ENCODE data around the gene CFAP46. TPM values are rescaled to one million over a fixed set of nuclear protein-coding genes. Genes with fewer than 3 reads are reported as not detected.
A peak's percentile ranks its signal among the peaks of the same experiment; 100 is the strongest.

The CFAP46 gene
- total and polyA plus RNA-seq, 2 of the 8 experiments (the other 6 are each of a cell fraction or from before 2014, with no cell fraction given) = 2.6 to 4.8 TPM

DNA sequence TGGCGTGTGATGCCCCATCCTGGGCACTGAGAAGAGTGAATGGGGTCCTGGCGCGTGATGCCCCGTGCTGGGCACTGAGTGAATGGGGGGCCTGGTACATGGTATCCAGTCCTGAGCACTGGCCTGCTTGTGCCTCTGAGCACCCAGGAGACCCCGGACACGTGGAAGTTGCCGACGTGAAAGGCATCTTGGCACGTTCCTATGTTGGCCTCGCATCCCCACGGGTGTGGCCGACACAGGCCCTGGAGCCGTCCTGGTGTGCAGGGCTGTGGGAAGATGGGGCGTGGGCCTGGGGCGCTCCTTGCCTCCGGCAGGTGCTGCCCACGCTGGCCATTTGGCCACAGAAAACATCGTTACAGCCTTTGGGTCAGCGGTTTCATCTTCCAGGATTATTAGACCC, 35.5 kb downstream of the CFAP46 start:
- Histone ChIP-seq H2BK12ac (ENCODE audit: low read depth, low read length) (no peak overlapping the region), H2BK120ac (replicated peaks; ENCODE audit: low read depth, low read length) (no peak overlapping the region), H3K23me2 (ENCODE audit: low read depth, low read length) (peaks cover 3% of the 10 kb centered on the region; the same call in 1 of the 2 replicates), H4K8ac (ENCODE audit: extremely low read depth, insufficient read depth, low read length) (no peak overlapping the region), H3K9ac (replicated peaks in 1 of 4; ENCODE audit: extremely low read depth in 1 of 4, low read depth in 3 of 4, low read length in 3 of 4) (no peak overlapping the region), H4K5ac (ENCODE audit: insufficient read length, low read depth, low read length) (no peak overlapping the region), H3K4me2 (ENCODE audit: insufficient read depth in 1 of 2, low read depth in 2 of 2, low read length in 2 of 2) (no peak overlapping the region), H3K27me3 (replicated peaks in 1 of 4; ENCODE audit: control insufficient read depth in 3 of 4, extremely low read depth in 1 of 4, insufficient read depth in 3 of 4, low read length in 3 of 4) (no peaks in the 10 kb centered on the region), H3K9me3 (ENCODE audit: insufficient read depth in 2 of 2, low read depth in 1 of 2, low read length in 1 of 2) (no peaks in the 10 kb centered on the region), H2BK5ac (ENCODE audit: low read depth, low read length) (no peak overlapping the region), H3K27ac (ENCODE audit: low read depth, low read length) (no peak overlapping the region), H3K79me1 (ENCODE audit: low read depth, low read length) (no peaks in the 10 kb centered on the region), H3K4me1 (replicated peaks in 1 of 4; ENCODE audit: control insufficient read depth in 3 of 4, insufficient read depth in 4 of 4, low read length in 3 of 4) (peaks cover 0 to 17% (median 0%) of the 10 kb centered on the region in 4 experiments; a peak in 2 of 7 replicates), H2BK20ac (ENCODE audit: low read length) (no peak overlapping the region), H2BK15ac (ENCODE audit: low read length) (0 out of 2 replicates have a peak overlapping the region, but pooled peaks have one; percentile 2), H2AFZ (ENCODE audit: low read length) (no peak overlapping the region), H4K91ac (replicated peaks; ENCODE audit: insufficient read length, low read length) (no peak overlapping the region), H3K18ac (ENCODE audit: extremely low read depth, low read length) (no peak overlapping the region), H3K23ac (ENCODE audit: insufficient read length) (no peak overlapping the region), H2AK5ac (ENCODE audit: low read depth, low read length) (no peak overlapping the region), H3K56ac (replicated peaks; ENCODE audit: insufficient read length, low read depth, low read length) (no peak overlapping the region), H4K20me1 (replicated peaks in 1 of 2; ENCODE audit: control insufficient read depth in 1 of 2, insufficient read depth in 2 of 2, low read length in 2 of 2) (no peaks in the 10 kb centered on the region), H3K79me2 (ENCODE audit: control insufficient read depth in 1 of 2, insufficient read depth in 2 of 2, low read length in 2 of 2) (no peaks in the 10 kb centered on the region), H3K4ac (replicated peaks; ENCODE audit: insufficient read length, low read depth, low read length) (no peak overlapping the region), H3K4me3 (ENCODE audit: extremely low read depth in 1 of 4, insufficient read depth in 2 of 4, low read depth in 3 of 4, low read length in 4 of 4) (no peak overlapping the region), H3K14ac (ENCODE audit: insufficient read length) (no peak overlapping the region), H3K36me3 (ENCODE audit: control insufficient read depth in 2 of 4, insufficient read depth in 4 of 4, low read length in 3 of 4) (no peaks in the 10 kb centered on the region)
- FAIRE-seq = no peak
- POLR2A ChIA-PET (ENCODE audit: partially characterized antibody) = no interaction called here
- DNase-seq (ENCODE audit: low read depth in 1 of 2, low spot score in 2 of 2) = no peak
- TF ChIP-seq BRCA1 (IDR thresholded peaks at IDR 0.05; ENCODE audit: low read depth, low read length) (no peak), KDM1A (IDR thresholded peaks at IDR 0.05; ENCODE audit: borderline replicate concordance, low read length) (no peak)
- WGBS, 2 experiments (ENCODE audit: extremely low coverage in 1 of 2, insufficient coverage in 1 of 2, insufficient read length in 1 of 2, insufficient replicate concordance in 2 of 2, low coverage in 1 of 2, low lambda C conversion rate in 2 of 2, missing lambda C conversion rate in 1 of 2) = 93% methylated on average over 19 of the region's 19 CpGs; no CpG with 5 or more reads in 1 of the 2 experiments
- CTCF ChIA-PET (ENCODE audit: partially characterized antibody) = no interaction called here
